ENCODE data around the gene CNTNAP2. TPM values are rescaled to one million over a fixed set of nuclear protein-coding genes. Genes with fewer than 3 reads are reported as not detected.

Gene CNTNAP2
- total and polyA plus RNA-seq, 2 of the 8 experiments (the other 6 are each of a cell fraction or from before 2014, with no cell fraction given) = 27.9 to 71.0 TPM

DNA sequence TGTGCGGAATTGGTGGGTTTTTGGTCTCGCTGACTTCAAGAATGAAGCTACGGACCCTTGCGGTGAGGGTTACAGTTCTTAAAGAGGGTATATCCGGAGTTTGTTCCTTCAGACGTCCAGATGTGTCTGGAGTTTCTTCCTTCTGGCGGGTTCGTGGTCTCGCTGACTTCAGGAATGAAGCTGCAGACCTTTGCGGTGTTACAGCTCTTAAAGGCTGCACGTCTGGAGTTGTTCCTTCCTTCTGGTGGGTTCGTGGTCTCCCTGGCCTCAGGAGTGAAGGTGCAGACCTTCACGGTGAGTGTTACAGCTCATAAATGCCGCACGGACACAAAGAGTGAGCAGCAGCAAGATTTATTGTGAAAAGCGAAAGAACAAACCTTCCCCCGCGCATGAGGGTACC is 670.7 kb downstream of the CNTNAP2 start (continued):
- TF ChIP-seq CHD7 (IDR thresholded peaks at IDR 0.05; ENCODE audit: insufficient replicate concordance, low read length) (no peak), SRF (IDR thresholded peaks at IDR 0.05; ENCODE audit: low read depth, low read length) (no peak), GABPA (IDR thresholded peaks at IDR 0.05; ENCODE audit: borderline replicate concordance, insufficient read depth, low read length) (no peak)
